Activated CD8-positive, alpha-beta T cell treated with anti-CD3 and anti-CD28 coated beads for 36 hours (primary cell): ENCODE results near the gene SLC12A3. TPM values are rescaled to one million over a fixed set of nuclear protein-coding genes. Genes with fewer than 3 reads are reported as not detected.
A peak's percentile ranks its signal among the peaks of the same experiment; 100 is the strongest.

ENCODE experiments used
- ATAC-seq: fragments of 200-7000 bp; cut with Tn5 transposase; one replicate; pipeline ENCODE4 v1.10.0; 2021; ENCODE audit warnings: mild to moderate bottlenecking, moderate library complexity
- CTCF ChIA-PET: fragments of 350-600 bp; sonication (Branson Sonifier 250); formaldehyde crosslinking; loops from one replicate; lab custom pipeline; 2021; ENCODE audit warnings: antibody characterized with exemption; lab: Charles Lee
- POLR2A ChIA-PET: fragments of 350-600 bp; sonication (Branson Sonifier 250); formaldehyde crosslinking; loops from one replicate; lab custom pipeline; 2021; ENCODE audit warnings: antibody characterized with exemption; lab: Charles Lee
- DNase-seq: peaks from one replicate; pipeline ENCODE4 v3.0.0-alpha.2; 2020
- H3K27ac Mint-ChIP-seq: one replicate; pipeline ENCODE4 v1.8.0; 2021; ENCODE audit warnings: mild to moderate bottlenecking, mixed read lengths
- H3K27me3 Mint-ChIP-seq: one replicate; pipeline ENCODE4 v1.8.0; 2021; ENCODE audit warnings: mixed read lengths
- H3K36me3 Mint-ChIP-seq: one replicate; pipeline ENCODE4 v1.8.0; 2021; ENCODE audit warnings: low read depth, mixed read lengths
- H3K4me1 Mint-ChIP-seq: one replicate; pipeline ENCODE4 v1.8.0; 2021; ENCODE audit warnings: low read depth, mixed read lengths
- H3K4me3 Mint-ChIP-seq: one replicate; pipeline ENCODE4 v1.8.0; 2021; ENCODE audit warnings: mild to moderate bottlenecking, moderate library complexity, mixed read lengths
- H3K9me3 Mint-ChIP-seq: one replicate; pipeline ENCODE4 v1.8.0; 2021; ENCODE audit warnings: mixed read lengths
- CTCF ChIP-seq: fragments of 200-600 bp; IDR thresholded peaks from one replicate; pipeline ENCODE4 v1.8.0; 2022; ENCODE audit warnings: antibody characterized with exemption, mild to moderate bottlenecking
- intact Hi-C: fragments of 100-400 bp; cut with micrococcal nuclease; formaldehyde crosslinking; loops from one replicate; pipeline ENCODE4 v1.10.0; 2022
- total RNA-seq, 2 experiments: library from RNA; stranded (reverse); gene quantifications; one replicate each; pipeline ENCODE4 v1.2.3, GENCODE V29; 2021

The SLC12A3 gene
- total RNA-seq, 2 experiments from 2014 or later = not detected

- POLR2A ChIA-PET = interaction anchor here (1.5 to 7.8 kb wide), 2 partner anchors 9 to 42 kb away, joined by 3 to 145 read pairs; no protein-coding TSS in a partner anchor
- Mint-ChIP-seq H3K27ac (peak overlapping the region; percentile 87), H3K9me3 (no peaks in the 10 kb centered on the region), H3K4me3 (peak overlapping the region; percentile 98), H3K27me3 (no peaks in the 10 kb centered on the region), H3K4me1 (peaks cover 63% of the 10 kb centered on the region), H3K36me3 (peaks cover 76% of the 10 kb centered on the region)
- CTCF ChIA-PET = interaction anchor here (1.4 to 1.5 kb wide), 2 partner anchors 9 to 10 kb away, joined by 5 to 6 read pairs; no protein-coding TSS in a partner anchor
- no peak for TF ChIP-seq CTCF
- intact Hi-C loops = loop anchor here (5.0 kb wide), 1 partner anchor 68 kb away; the partner anchor contains the start of gene SLC12A3
- DNase-seq = no peak
- no peak for ATAC-seq
Measured at GRCh38 chr16:56935201-56935600, 70.2 kb downstream of the SLC12A3 start.

- H3K4me1 Mint-ChIP-seq = peaks cover 63% of the 10 kb centered on the region
- ATAC-seq (no peak), DNase-seq (no peak)
- peaks cover 86% of the 10 kb centered on the region for H3K36me3 Mint-ChIP-seq
- no peaks in the 10 kb centered on the region for H3K9me3 Mint-ChIP-seq
- H3K27ac Mint-ChIP-seq = peak overlapping the region; percentile 87
- ChIA-PET POLR2A (interaction anchor here (0.6 to 7.8 kb wide), 8 partner anchors 8 to 105 kb away, joined by 3 to 145 read pairs (median 5); no protein-coding TSS in a partner anchor), CTCF (interaction anchor here (0.9 to 4.8 kb wide), 4 partner anchors 8 to 69 kb away, joined by 3 to 19 read pairs (median 6); no protein-coding TSS in a partner anchor)
- TF ChIP-seq CTCF = no peak
- H3K4me3 Mint-ChIP-seq = peak overlapping the region; percentile 98
- intact Hi-C loops = loop anchor here (5.0 kb wide), 1 partner anchor 69 kb away; the partner anchor contains the start of gene SLC12A3
- no peaks in the 10 kb centered on the region for H3K27me3 Mint-ChIP-seq
Measured at GRCh38 chr16:56936491-56936890, 71.5 kb downstream of the SLC12A3 start.

- Mint-ChIP-seq H3K4me1 (peaks cover 66% of the 10 kb centered on the region), H3K27me3 (no peaks in the 10 kb centered on the region), H3K27ac (peak overlapping the region; percentile 87), H3K36me3 (peaks cover 89% of the 10 kb centered on the region), H3K4me3 (peak overlapping the region; percentile 98), H3K9me3 (no peaks in the 10 kb centered on the region)
- intact Hi-C loops = loop anchor here (5.0 kb wide), 1 partner anchor 70 kb away; the partner anchor contains the start of gene SLC12A3
- POLR2A ChIA-PET = interaction anchor here (0.6 to 7.8 kb wide), 12 partner anchors 8 to 159 kb away, joined by 3 to 145 read pairs (median 4); no protein-coding TSS in a partner anchor
- CTCF ChIA-PET = interaction anchor here (0.9 to 4.8 kb wide), 5 partner anchors 8 to 86 kb away, joined by 3 to 19 read pairs (median 5); no protein-coding TSS in a partner anchor
- no peak for ATAC-seq
- DNase-seq = no peak
- no peak for TF ChIP-seq CTCF
Measured at GRCh38 chr16:56936950-56937349, 71.9 kb downstream of the SLC12A3 start.

- peak; percentile 85 for DNase-seq
- Mint-ChIP-seq H3K27ac (peak overlapping the region; percentile 95), H3K4me3 (peak overlapping the region; percentile 54), H3K9me3 (no peaks in the 10 kb centered on the region), H3K4me1 (peaks cover 84% of the 10 kb centered on the region), H3K27me3 (no peaks in the 10 kb centered on the region), H3K36me3 (peaks cover 92% of the 10 kb centered on the region)
- TF ChIP-seq CTCF = no peak
- intact Hi-C loops = loop anchor here (5.0 kb wide), 1 partner anchor 72 kb away; the partner anchor contains the start of gene SLC12A3
- ChIA-PET POLR2A (interaction anchor here (0.5 to 3.1 kb wide), 21 partner anchors 8 to 103 kb away, joined by 3 to 12 read pairs (median 4); no protein-coding TSS in a partner anchor), CTCF (interaction anchor here (1.8 to 4.8 kb wide), 3 partner anchors 13 to 88 kb away, joined by 5 to 19 read pairs (median 7); no protein-coding TSS in a partner anchor)
- peak; percentile 77 for ATAC-seq
Measured at GRCh38 chr16:56938664-56939513, 73.9 kb downstream of the SLC12A3 start.
